ENCODE results near the gene C7orf57.
"Not testable (repeated sequence)": the region's sequence is repeated elsewhere in the genome, so short reads cannot be mapped to it uniquely, and the experiment has no call there.

The C7orf57 gene

DNA sequence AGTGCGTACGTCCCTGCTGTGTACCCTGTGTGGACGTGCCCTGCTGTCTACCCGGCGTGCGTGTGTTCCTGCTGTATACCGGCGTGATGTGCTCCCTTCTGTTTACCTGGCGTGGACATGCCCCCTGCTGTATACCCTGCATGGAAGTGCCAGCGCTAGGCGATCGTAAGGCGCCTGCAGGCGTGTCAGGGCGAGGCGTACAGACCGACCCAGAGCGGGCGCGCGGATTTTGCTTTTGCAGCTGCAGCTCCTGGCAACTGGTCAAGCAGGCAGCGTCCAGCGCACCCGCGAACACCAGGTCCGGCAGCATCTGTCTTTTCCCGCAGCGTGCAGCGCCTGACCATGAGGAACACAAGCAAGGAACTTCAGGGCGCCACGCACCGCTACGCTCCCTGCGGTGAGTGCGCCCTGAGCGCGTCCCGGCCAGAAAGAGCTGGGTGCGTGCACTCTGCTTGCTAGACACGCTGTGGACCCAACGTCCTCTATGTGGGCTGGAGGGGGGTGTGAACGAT, 680 bp downstream of the C7orf57 start:
- no peak for DNase-seq (ENCODE audit: low read depth in 2 of 2)

- no peak for DNase-seq (ENCODE audit: low read depth in 2 of 2)
Observed at GRCh38 chr7:48038815-48039506, 3.6 kb downstream of the C7orf57 start.

- no peak for DNase-seq (ENCODE audit: low read depth in 2 of 2)
Observed at GRCh38 chr7:48040944-48041652, 5.8 kb downstream of the C7orf57 start.

- no peak for DNase-seq (ENCODE audit: low read depth in 2 of 2)
Observed at GRCh38 chr7:48041653-48041970, 6.3 kb downstream of the C7orf57 start.

DNA sequence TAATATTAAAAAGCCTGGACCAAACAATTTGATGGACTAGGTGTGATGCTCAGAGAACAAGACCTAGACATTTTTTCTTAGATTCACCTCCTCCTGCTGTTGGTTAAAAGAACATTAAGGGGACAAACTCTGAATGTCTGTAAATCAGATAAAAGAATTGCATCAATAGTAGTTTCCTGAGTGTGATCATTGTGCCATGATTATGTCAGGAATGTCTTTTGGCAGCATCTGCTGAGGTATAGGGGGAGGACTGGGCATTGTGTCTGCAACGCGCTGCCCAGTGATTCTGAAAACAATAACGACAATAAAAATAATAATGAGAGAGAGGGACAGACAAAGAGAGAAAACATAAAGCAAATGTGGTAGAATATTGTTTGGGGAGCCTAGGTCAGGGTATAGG, 6.9 kb downstream of the C7orf57 start:
- DNase-seq (ENCODE audit: low read depth in 2 of 2), result no peak

- no peak for DNase-seq (ENCODE audit: low read depth in 2 of 2)
Observed at GRCh38 chr7:48042636-48043035, 7.3 kb downstream of the C7orf57 start.

GRCh38 chr7:48045195-48045765, 9.9 kb downstream of the C7orf57 start:
- DNase-seq (ENCODE audit: low read depth in 2 of 2), result no peak

GRCh38 chr7:48046458-48046857, 11.1 kb downstream of the C7orf57 start:
- no peak for DNase-seq (ENCODE audit: low read depth in 2 of 2)

DNA sequence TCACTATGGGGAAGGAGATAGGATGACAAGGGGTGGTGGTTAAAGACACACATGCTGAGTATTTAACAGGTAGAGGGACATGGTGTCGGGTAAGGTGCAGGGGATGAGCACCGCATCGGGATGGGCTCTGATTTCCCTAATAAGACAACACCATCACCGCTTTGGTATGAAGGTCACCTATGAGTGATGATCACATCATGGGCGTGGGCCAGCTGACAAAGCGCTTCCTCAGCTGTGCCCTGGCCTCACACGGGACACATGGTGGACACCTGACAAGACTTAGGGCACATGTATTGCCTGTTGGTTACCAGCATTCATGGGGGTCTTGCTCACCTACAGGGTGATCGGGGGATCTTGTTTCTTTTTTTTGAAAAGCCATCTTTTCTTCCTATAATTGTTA, 12.8 kb downstream of the C7orf57 start:
- DNase-seq (ENCODE audit: low read depth in 2 of 2), result no peak

DNA sequence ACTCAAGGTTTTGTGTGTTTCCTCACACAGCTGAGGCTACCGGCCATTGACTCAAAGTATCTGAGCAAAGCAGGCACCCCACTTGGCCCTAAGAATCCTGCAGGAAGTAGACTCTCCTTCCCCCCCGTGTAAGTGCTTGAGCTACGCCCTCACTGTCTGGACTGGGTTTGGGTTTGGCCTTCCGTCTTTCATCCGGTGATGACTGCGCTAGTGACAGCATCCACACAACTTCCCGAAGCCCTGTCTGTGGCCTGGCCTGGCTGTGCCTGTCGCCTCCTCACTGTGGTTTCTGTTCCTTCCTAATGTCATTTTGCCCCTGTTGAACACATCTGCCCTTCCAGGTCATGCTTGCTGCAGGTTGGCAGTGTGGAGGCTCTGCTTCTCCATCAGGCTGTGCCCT, 14.5 kb downstream of the C7orf57 start:
- DNase-seq (ENCODE audit: low read depth in 2 of 2), result no peak

GRCh38 chr7:48052748-48053147, 17.4 kb downstream of the C7orf57 start:
- DNase-seq (ENCODE audit: low read depth in 2 of 2), result no peak

DNA sequence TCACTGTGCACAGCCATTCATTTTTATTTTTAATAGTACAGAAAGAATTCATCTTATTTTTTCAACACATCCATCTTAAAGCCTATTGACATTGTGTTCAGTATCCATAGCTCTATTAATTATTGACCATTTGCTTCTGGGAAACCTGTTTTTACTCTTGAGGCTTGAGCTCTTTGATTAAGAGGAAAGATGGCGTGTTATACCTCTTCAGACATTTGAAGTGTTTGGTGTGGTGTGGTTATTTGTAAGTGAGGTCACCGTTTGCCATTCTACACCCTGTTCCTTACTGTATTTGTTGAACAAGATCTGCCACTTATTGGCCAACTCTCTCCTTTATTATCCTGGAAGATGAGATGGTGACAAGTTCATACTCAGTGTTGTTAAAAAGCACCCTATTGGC, 18.4 kb downstream of the C7orf57 start:
- no peak for DNase-seq (ENCODE audit: low read depth in 2 of 2)

- no peak for DNase-seq (ENCODE audit: low read depth in 2 of 2)
Observed at GRCh38 chr7:48058990-48059389, 23.6 kb downstream of the C7orf57 start.

DNA sequence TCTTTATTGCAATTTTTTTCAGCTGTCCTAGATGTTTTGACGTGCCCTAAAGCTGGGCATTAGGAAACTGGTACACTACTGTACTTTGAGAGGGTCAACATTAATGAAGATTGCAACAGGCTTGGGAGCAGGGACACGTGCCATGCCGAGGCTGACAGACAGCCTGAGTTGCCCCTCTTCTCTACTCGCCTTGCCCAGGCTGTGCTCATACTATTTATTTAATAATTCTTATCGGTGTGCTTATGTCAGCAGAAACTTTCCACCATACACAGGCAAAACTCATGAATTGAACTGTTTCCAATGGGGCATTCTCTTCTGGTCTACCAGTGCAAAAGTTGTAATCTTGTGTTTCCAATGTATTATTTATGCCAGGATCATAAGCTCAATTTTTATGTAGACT, 24.4 kb downstream of the C7orf57 start:
- DNase-seq (ENCODE audit: low read depth in 2 of 2), result no peak

- DNase-seq (ENCODE audit: low read depth in 2 of 2), result no peak
Observed at GRCh38 chr7:48063985-48064384, 28.6 kb downstream of the C7orf57 start.

DNA sequence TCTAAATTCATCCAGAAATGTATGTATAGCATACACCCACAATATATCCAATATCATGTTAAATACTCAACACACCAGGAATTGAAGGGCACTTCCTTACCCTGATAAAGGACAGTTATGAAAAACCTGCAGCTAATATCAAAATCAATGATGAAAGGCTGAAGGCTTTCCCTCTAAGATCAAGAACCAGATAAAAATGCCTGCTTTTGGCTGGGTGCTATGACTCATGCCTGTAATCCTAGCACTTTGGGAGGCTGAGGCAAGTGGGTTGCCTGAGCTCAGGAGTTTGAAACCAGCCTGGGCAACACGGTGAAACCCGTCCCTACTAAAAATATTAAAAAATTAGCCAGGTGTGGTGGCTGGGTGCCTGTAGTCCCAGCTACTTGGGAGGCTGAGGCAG, 32.1 kb downstream of the C7orf57 start:
- no peak for DNase-seq (ENCODE audit: low read depth in 2 of 2)

DNA sequence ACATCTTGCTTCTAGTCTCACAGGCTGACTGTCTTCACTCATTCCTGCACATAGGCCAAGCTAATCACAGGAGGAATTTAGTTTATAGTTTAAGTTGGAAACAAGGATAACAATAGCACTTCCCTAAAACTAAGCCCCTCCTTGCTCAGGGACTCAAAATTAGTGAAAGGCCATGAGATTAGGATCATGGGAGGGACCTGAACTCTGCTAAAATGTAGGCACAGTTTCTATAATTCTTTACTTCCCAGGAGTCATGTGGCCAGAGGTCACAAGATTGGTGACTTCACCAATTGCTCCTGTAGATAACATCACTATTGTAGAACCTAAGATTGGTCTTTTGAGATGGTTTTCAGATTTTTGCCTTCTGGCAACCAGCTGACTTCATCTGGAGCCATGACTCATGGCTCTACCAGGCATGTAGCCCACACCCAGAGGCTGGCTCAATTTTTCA, 38.9 kb downstream of the C7orf57 start:
- no peak for DNase-seq (ENCODE audit: low read depth in 2 of 2)

- no peak for DNase-seq (ENCODE audit: low read depth in 2 of 2)
Observed at GRCh38 chr7:48077423-48077822, 42.1 kb downstream of the C7orf57 start.

DNA sequence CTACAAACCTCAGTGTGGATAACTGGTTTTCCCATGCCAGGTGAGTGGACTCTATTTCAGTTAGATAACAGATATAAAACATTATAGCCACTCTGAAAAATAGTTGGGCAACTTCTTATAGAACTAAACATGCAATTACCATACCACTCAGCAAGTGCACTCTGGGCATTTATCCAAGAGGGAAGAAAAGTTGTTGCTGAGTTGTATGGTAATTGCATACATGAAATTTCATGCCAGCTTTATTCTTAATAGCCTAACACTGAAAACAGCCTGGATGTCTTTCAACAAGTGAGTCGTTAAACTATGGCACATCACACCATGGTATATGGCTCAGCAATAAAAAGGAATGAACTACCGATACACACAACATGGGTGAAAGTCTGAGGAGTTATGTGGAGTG, 43.1 kb downstream of the C7orf57 start:
- DNase-seq (ENCODE audit: low read depth in 2 of 2), result no peak

- DNase-seq (ENCODE audit: low read depth in 2 of 2), result not testable (repeated sequence)
Observed at GRCh38 chr7:48082378-48082777, 47.0 kb downstream of the C7orf57 start.

- DNase-seq (ENCODE audit: low read depth in 2 of 2), result peak in 1 of 2 donors; percentile 37
Observed at GRCh38 chr7:48083114-48083830, 47.9 kb downstream of the C7orf57 start.

GRCh38 chr7:48084727-48085432, 49.5 kb downstream of the C7orf57 start:
- peak; percentile 66 to 68 for DNase-seq (ENCODE audit: low read depth in 2 of 2)
